Neuronal stem cell (in vitro differentiated cells): ENCODE measurements around the gene PLEKHA4.

Source experiments
- DNase-seq: peaks from one replicate; pipeline ENCODE4 v3.0.0-alpha.2; 2013; ENCODE audit warnings: low spot score
- H2AFZ ChIP-seq: one replicate; pipeline ENCODE4 v1.6.1; 2013; ENCODE audit warnings: mild to moderate bottlenecking, low read length, inconsistent platforms
- H2AK5ac ChIP-seq: 2 replicates; pipeline ENCODE4 v1.6.1; 2013; ENCODE audit warnings: low read depth, mild to moderate bottlenecking, inconsistent platforms, low read length, moderate library complexity, mixed read lengths
- H2BK120ac ChIP-seq: 2 replicates; pipeline ENCODE4 v1.6.1; 2013; ENCODE audit warnings: low read depth, mild to moderate bottlenecking, inconsistent platforms, low read length, moderate library complexity, mixed read lengths
- H2BK12ac ChIP-seq: one replicate; pipeline ENCODE4 v1.6.1; 2013; ENCODE audit warnings: low read length, inconsistent platforms
- H2BK15ac ChIP-seq: 2 replicates; pipeline ENCODE4 v1.6.1; 2013; ENCODE audit warnings: mild to moderate bottlenecking, low read length, inconsistent platforms, mixed read lengths
- H2BK5ac ChIP-seq: one replicate; pipeline ENCODE4 v1.6.1; 2013; ENCODE audit warnings: inconsistent platforms, mild to moderate bottlenecking, low read length, moderate library complexity
- H3K14ac ChIP-seq: one replicate; pipeline ENCODE4 v1.6.1; 2013; ENCODE audit warnings: low read length, inconsistent platforms
- H3K18ac ChIP-seq: 2 replicates; pipeline ENCODE4 v1.6.1; 2013; ENCODE audit warnings: low read length, inconsistent platforms
- H3K23ac ChIP-seq: 2 replicates; pipeline ENCODE4 v1.6.1; 2013; ENCODE audit warnings: low read depth, mild to moderate bottlenecking, mixed read lengths, low read length, inconsistent platforms; ENCODE audit not compliant: poor library complexity
- H3K27ac ChIP-seq: replicated peaks from 3 replicates; pipeline ENCODE4 v1.5.1; 2013; ENCODE audit warnings: low read length, inconsistent platforms
- H3K27me3 ChIP-seq, 3 experiments: 2 replicates each; pipeline ENCODE4 v1.6.1; 2013; ENCODE audit warnings: low read length in 3 of 3, mild to moderate bottlenecking in 2 of 3, inconsistent platforms in 1 of 3, low read depth in 1 of 3, mixed read lengths in 1 of 3, moderate library complexity in 1 of 3; ENCODE audit not compliant: control insufficient read depth in 3 of 3, insufficient read depth in 3 of 3
- H3K36me3 ChIP-seq, 2 donors: replicated peaks in 1 of 2; 2 replicates each; pipeline ENCODE4 v1.6.1; 2013; ENCODE audit warnings: low read length in 2 of 2; ENCODE audit not compliant: control insufficient read depth in 2 of 2, insufficient read depth in 2 of 2
- H3K4ac ChIP-seq: 2 replicates; pipeline ENCODE4 v1.6.1; 2013; ENCODE audit warnings: inconsistent platforms, mild to moderate bottlenecking, low read length, moderate library complexity
- H3K4me1 ChIP-seq, 2 donors: 1 replicate in 1 of 2; 2 replicates in 1 of 2; pipeline ENCODE4 v1.6.1; 2013; ENCODE audit warnings: low read length in 2 of 2, low read depth in 1 of 2; ENCODE audit not compliant: control insufficient read depth in 2 of 2, insufficient read depth in 1 of 2
- H3K4me2 ChIP-seq: one replicate; pipeline ENCODE4 v1.6.1; 2013; ENCODE audit warnings: mild to moderate bottlenecking, low read length, inconsistent platforms; ENCODE audit not compliant: insufficient read depth, poor library complexity, severe bottlenecking
- H3K4me3 ChIP-seq, 2 donors: 2 replicates each; pipeline ENCODE4 v1.5.1; 2013; ENCODE audit warnings: low read length in 2 of 2, mild to moderate bottlenecking in 2 of 2, inconsistent platforms in 1 of 2, moderate library complexity in 1 of 2
- H3K79me1 ChIP-seq: one replicate; pipeline ENCODE4 v1.6.1; 2013; ENCODE audit warnings: low read depth, mild to moderate bottlenecking, inconsistent platforms, low read length, moderate library complexity
- H3K9ac ChIP-seq: one replicate; pipeline ENCODE4 v1.6.1; 2013; ENCODE audit warnings: mild to moderate bottlenecking, low read depth, low read length, inconsistent platforms; ENCODE audit not compliant: poor library complexity
- H3K9me3 ChIP-seq, 2 donors: replicated peaks in 1 of 2; 2 replicates each; pipeline versions ENCODE3 to v1.6.1; 2013; ENCODE audit warnings: low read length in 2 of 2, mild to moderate bottlenecking in 2 of 2, inconsistent platforms in 1 of 2, low read depth in 1 of 2, mixed read lengths in 1 of 2, moderate library complexity in 1 of 2; ENCODE audit not compliant: control insufficient read depth in 2 of 2, insufficient read depth in 1 of 2
- H4K8ac ChIP-seq: one replicate; pipeline ENCODE4 v1.6.1; 2013; ENCODE audit warnings: low read depth, mild to moderate bottlenecking, inconsistent platforms, low read length, moderate library complexity
- H4K91ac ChIP-seq: one replicate; pipeline ENCODE4 v1.6.1; 2013; ENCODE audit warnings: low read length, low read depth, mild to moderate bottlenecking, inconsistent platforms; ENCODE audit not compliant: poor library complexity
- WGBS, 2 donors: extraction: QIAGEN DNeasy Blood & Tissue Kit; methylation state at CpG; one replicate each; pipeline ENCODE4 v1.1.7; 2013; ENCODE audit warnings: missing lambda C conversion rate in 2 of 2, mixed read lengths in 1 of 2; ENCODE audit not compliant: insufficient read length in 2 of 2, insufficient replicate concordance in 1 of 2; ENCODE audit errors: extremely low coverage in 2 of 2; 5-methylcytosine and 5-hydroxymethylcytosine counted together

PLEKHA4 gene

DNA sequence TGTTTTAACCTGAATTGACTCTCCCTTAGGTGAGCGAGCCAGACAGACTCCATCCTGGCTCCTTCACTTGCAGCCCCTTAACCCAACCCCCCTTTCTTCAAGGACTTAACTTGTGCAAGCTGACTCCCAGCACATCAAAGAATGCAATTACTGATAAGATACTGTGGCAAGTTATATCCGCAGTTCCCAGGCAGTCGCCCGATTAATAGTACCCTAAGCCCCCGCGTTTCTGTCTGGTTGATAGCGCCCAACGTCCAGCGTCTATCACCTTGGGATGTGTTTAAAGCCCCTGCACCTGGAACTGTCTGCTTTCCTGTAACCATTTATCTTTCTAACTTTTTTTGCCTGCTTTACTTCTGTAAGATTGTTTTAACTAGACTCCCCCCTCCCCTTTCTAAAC is 38.3 kb downstream of the PLEKHA4 start:
- Histone ChIP-seq H4K8ac (no peak overlapping the region), H3K4ac (no peak overlapping the region), H3K14ac (no peak overlapping the region), H3K23ac (no peak overlapping the region), H3K79me1 (no peaks in the 10 kb centered on the region), H3K36me3 (peaks cover 12 to 20% of the 10 kb centered on the region in 2 donors), H2AFZ (no peak overlapping the region), H3K9me3 (no peaks in the 10 kb centered on the region), H3K27ac (no peak overlapping the region), H3K9ac (no peak overlapping the region), H2BK5ac (no peak overlapping the region), H3K4me3 (no peak overlapping the region), H2BK15ac (no peak overlapping the region), H4K91ac (no peak overlapping the region), H2AK5ac (no peak overlapping the region), H3K27me3 (no peaks in the 10 kb centered on the region), H2BK120ac (no peak overlapping the region), H3K4me1 (no peaks in the 10 kb centered on the region), H2BK12ac (no peak overlapping the region), H3K18ac (no peak overlapping the region), H3K4me2 (no peak overlapping the region)
- no peak for DNase-seq
- WGBS, 2 donors, result no CpG with 5 or more reads among the region's 9 CpGs

DNA sequence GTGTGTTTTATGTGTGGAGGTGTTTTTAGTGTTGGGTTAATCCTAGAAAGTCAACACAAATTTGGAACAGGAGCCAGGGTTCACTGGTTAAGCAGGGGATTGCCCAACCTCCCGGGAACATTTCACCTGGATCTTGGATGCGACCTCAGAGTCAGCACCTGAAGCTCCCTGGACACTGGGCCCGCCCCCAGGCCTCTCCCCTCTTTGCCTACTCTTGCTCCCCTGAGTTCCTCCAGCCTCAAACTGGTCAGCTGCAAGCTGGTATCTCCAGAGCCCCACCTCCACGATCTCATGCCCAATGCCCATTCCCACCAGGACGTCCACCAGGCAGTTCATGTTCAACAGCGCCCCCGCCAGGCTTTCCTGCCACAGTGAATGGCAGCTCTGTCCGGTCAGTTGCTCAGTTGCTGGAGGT is 41.8 kb downstream of the PLEKHA4 start:
- H3K14ac ChIP-seq, result no peak overlapping the region
- no peak overlapping the region for H2AK5ac ChIP-seq
- H3K9ac ChIP-seq, result no peak overlapping the region
- peaks cover 12 to 18% of the 10 kb centered on the region in 2 donors for H3K36me3 ChIP-seq
- peak overlapping the region; percentile 87 for H2BK120ac ChIP-seq
- no peak overlapping the region for H4K91ac ChIP-seq
- no peak overlapping the region for H3K27ac ChIP-seq
- no peak overlapping the region for H3K4me2 ChIP-seq
- H2BK15ac ChIP-seq, result no peak overlapping the region
- no peak for DNase-seq
- no peak overlapping the region for H2BK5ac ChIP-seq
- peak overlapping the region in 1 of 2 donors; percentile 11 for H3K4me3 ChIP-seq
- H3K18ac ChIP-seq, result no peak overlapping the region
- H3K79me1 ChIP-seq, result peaks cover 2% of the 10 kb centered on the region
- H2AFZ ChIP-seq, result no peak overlapping the region
- H3K27me3 ChIP-seq, result no peaks in the 10 kb centered on the region
- no peak overlapping the region for H2BK12ac ChIP-seq
- H4K8ac ChIP-seq, result no peak overlapping the region
- no peak overlapping the region for H3K4ac ChIP-seq
- H3K9me3 ChIP-seq, result peaks cover 0 to 5% of the 10 kb centered on the region in 2 donors
- no CpG with 5 or more reads among the region's 8 CpGs for WGBS, 2 donors
- H3K23ac ChIP-seq, result no peak overlapping the region
- H3K4me1 ChIP-seq, result no peaks in the 10 kb centered on the region

DNA sequence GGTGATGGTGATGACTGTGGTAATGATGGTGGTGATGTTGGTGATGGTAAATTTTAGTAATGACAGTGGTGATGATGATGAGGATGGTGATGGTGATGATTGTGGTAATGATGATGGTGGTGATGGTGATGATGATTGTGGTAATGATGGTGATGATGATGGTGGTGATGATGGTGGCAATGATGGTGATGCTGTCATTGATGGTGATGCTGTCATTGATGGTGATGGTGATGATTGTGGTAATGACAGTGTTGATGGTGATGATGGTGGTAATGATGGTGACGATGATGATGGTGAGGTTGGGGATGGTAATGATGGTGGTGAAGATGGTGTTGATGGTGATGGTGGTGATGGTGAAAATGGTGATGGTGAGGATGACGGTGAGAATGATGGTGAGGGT is 45.9 kb downstream of the PLEKHA4 start:
- Histone ChIP-seq H3K14ac (no peak overlapping the region), H3K4ac (no peak overlapping the region), H2BK120ac (no peak overlapping the region), H3K4me2 (no peak overlapping the region), H3K4me3 (no peak overlapping the region), H4K91ac (no peak overlapping the region), H3K4me1 (no peaks in the 10 kb centered on the region), H4K8ac (no peak overlapping the region), H2AFZ (no peak overlapping the region), H2AK5ac (no peak overlapping the region), H2BK5ac (no peak overlapping the region), H3K79me1 (peaks cover 2% of the 10 kb centered on the region), H3K9me3 (peaks cover 0 to 5% of the 10 kb centered on the region in 2 donors), H3K36me3 (peaks cover 10 to 13% of the 10 kb centered on the region in 2 donors), H3K23ac (no peak overlapping the region), H3K9ac (no peak overlapping the region), H2BK12ac (no peak overlapping the region), H3K18ac (no peak overlapping the region), H3K27me3 (no peaks in the 10 kb centered on the region), H2BK15ac (no peak overlapping the region), H3K27ac (no peak overlapping the region)
- WGBS, 2 donors, result 100% methylated on average over 2 of the region's 2 CpGs
- DNase-seq, result no peak

DNA sequence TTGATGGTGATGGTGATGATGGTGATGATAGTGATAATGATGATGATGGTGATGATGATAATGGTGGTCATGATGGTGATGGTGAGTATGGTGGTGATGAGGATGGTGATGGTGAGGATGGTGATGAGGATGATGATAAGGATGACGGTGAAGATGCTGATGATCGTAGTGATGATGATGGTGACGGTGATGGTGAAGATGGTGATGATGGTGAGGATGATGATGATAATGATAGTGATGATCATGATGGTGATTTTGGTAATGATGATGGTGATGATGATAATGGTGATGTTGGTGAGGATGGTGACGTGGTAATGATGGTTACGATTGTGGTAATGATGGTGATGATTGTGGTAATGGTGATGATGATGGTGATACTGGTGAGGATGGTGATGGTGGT is 46.8 kb downstream of the PLEKHA4 start:
- Histone ChIP-seq H3K27me3 (no peaks in the 10 kb centered on the region), H3K23ac (no peak overlapping the region), H2BK5ac (no peak overlapping the region), H4K91ac (no peak overlapping the region), H3K4me1 (no peaks in the 10 kb centered on the region), H3K4me3 (peak overlapping the region in 1 of 2 donors; percentile 50), H4K8ac (no peak overlapping the region), H3K14ac (no peak overlapping the region), H3K18ac (no peak overlapping the region), H3K36me3 (peaks cover 10 to 13% of the 10 kb centered on the region in 2 donors), H2BK15ac (no peak overlapping the region), H2AK5ac (no peak overlapping the region), H2AFZ (no peak overlapping the region), H3K79me1 (peaks cover 2% of the 10 kb centered on the region), H3K9ac (peak overlapping the region; percentile 31), H2BK12ac (no peak overlapping the region), H3K27ac (no peak overlapping the region), H2BK120ac (no peak overlapping the region), H3K9me3 (peaks cover 0 to 5% of the 10 kb centered on the region in 2 donors), H3K4ac (no peak overlapping the region), H3K4me2 (no peak overlapping the region)
- WGBS, 2 donors, result 100% methylated on average over 3 to 5 of the region's 5 CpGs
- no peak for DNase-seq
